HepG2 (cell line): ENCODE data around the gene VSNL1. TPM values are rescaled to one million over a fixed set of nuclear protein-coding genes. Genes with fewer than 3 reads are reported as not detected.

Experiments used
- ATAC-seq: fragments of 200-7000 bp; cut with Tn5 transposase; 3 replicates; pipeline ENCODE4 v1.9.1; 2020; ENCODE audit warnings: mild to moderate bottlenecking, moderate library complexity
- BruUV-seq: library from RNA; stranded (reverse); fragments of 400-500 nt; replicated peaks from 2 replicates; lab custom pipeline; 2021; lab: Mats Ljungman, UMichigan
- CTCF ChIA-PET: fragments of 300-600 bp; formaldehyde crosslinking; extraction: SDS; loops from one replicate; lab custom pipeline; 2021; ENCODE audit warnings: low total read pairs, inconsistent platforms, low intra/inter-chr PET ratio; lab: Yijun Ruan, JAX
- POLR2A ChIA-PET: fragments of 350-600 bp; sonication (Branson Sonifier 250); formaldehyde crosslinking; loops from one replicate; lab custom pipeline; 2020; ENCODE audit warnings: antibody characterized with exemption, inconsistent platforms; lab: Yijun Ruan, JAX
- DNase-seq: peaks from one replicate; pipeline ENCODE4 v3.0.0-alpha.2; 2015; ENCODE audit warnings: low spot score
- FAIRE-seq: peaks from 3 replicates; lab custom pipeline; 2011; peaks lifted over from hg19 to GRCh38; lab: Jason Lieb, UNC
- H2AFZ ChIP-seq: one replicate; pipeline ENCODE4 v1.6.1; 2011; ENCODE audit warnings: low read length, inconsistent platforms
- H3K27ac ChIP-seq: fragments of 300-600 bp; 3 replicates; pipeline ENCODE4 v1.8.0; 2011; ENCODE audit warnings: mixed run types, mild to moderate bottlenecking, mixed read lengths, low read length, inconsistent platforms; ENCODE audit not compliant: insufficient read depth; ENCODE audit errors: extremely low read length
- H3K27me3 ChIP-seq, 2 experiments: fragments of 200-600 bp in 1 of 2; 2 replicates in 1 of 2; 3 replicates in 1 of 2; pipeline versions ENCODE4 v1.6.0 to v1.8.0; 2011; ENCODE audit warnings: low read length in 2 of 2, mild to moderate bottlenecking in 2 of 2, moderate library complexity in 2 of 2, inconsistent platforms in 1 of 2; ENCODE audit not compliant: insufficient read depth in 2 of 2, control insufficient read depth in 1 of 2
- H3K36me3 ChIP-seq, 2 experiments: fragments of 200-600 bp in 1 of 2; replicated peaks in 1 of 2; 2 replicates in 1 of 2; 3 replicates in 1 of 2; pipeline versions ENCODE4 v1.5.1 to v1.8.0; 2011; ENCODE audit warnings: low read length in 2 of 2, inconsistent platforms in 1 of 2; ENCODE audit not compliant: insufficient read depth in 2 of 2, control insufficient read depth in 1 of 2
- H3K4me1 ChIP-seq: 2 replicates; pipeline ENCODE4 v1.5.1; 2012; ENCODE audit warnings: low read length, inconsistent platforms; ENCODE audit not compliant: insufficient read depth
- H3K4me2 ChIP-seq: 2 replicates; pipeline ENCODE4 v1.6.0; 2011; ENCODE audit warnings: low read depth, low read length, inconsistent platforms
- H3K4me3 ChIP-seq, 3 experiments: fragments of 200-600 bp in 1 of 3; sonication (generic), shearing (Covaris generic) in 1 of 3; replicated peaks in 1 of 3; 2 replicates each; pipeline ENCODE4 v1.5.1; 2011 to 2016; ENCODE audit warnings: low read length in 3 of 3, inconsistent platforms in 2 of 3, low read depth in 2 of 3, mild to moderate bottlenecking in 2 of 3, control low read depth in 1 of 3, mixed read lengths in 1 of 3; ENCODE audit not compliant: insufficient read depth in 1 of 3
- H3K79me2 ChIP-seq: one replicate; pipeline ENCODE4 v1.6.1; 2011; ENCODE audit warnings: low read length, inconsistent platforms; ENCODE audit not compliant: insufficient read depth
- H3K9ac ChIP-seq: 2 replicates; pipeline ENCODE4 v1.6.0; 2011; ENCODE audit warnings: mild to moderate bottlenecking, low read depth, low read length, inconsistent platforms; ENCODE audit not compliant: insufficient read depth
- H3K9me3 ChIP-seq: 2 replicates; pipeline ENCODE4 v1.5.1; 2012; ENCODE audit warnings: mild to moderate bottlenecking, low read length
- H4K20me1 ChIP-seq: 2 replicates; pipeline ENCODE4 v1.6.0; 2011; ENCODE audit warnings: inconsistent platforms, mild to moderate bottlenecking, low read length, moderate library complexity; ENCODE audit not compliant: insufficient read depth
- FOXA1 ChIP-seq, 2 experiments: fragments of 450-650 bp in 1 of 2; sonication (generic) in 1 of 2; formaldehyde crosslinking in 1 of 2; IDR thresholded peaks; 2 replicates each; pipeline versions ENCODE4 v1.4.0 to v1.6.1; 2016 to 2020; ENCODE audit warnings: missing genetic modification reagents in 1 of 2
- HNRNPLL ChIP-seq: fragments of 200-400 bp; formaldehyde crosslinking; IDR thresholded peaks from 2 replicates; pipeline ENCODE4 v1.6.1; 2017; ENCODE audit warnings: mild to moderate bottlenecking, low read depth, low read length; ENCODE audit not compliant: poor library complexity, severe bottlenecking
- MAFF ChIP-seq: IDR thresholded peaks from 2 replicates; pipeline ENCODE4 v1.6.1; 2011; ENCODE audit warnings: low read depth, low read length, improper control_type of control experiment
- MEIS2 ChIP-seq: sonication (generic); formaldehyde crosslinking; IDR thresholded peaks from 2 replicates; pipeline ENCODE4 v1.9.0; 2021; ENCODE audit warnings: mild to moderate bottlenecking, missing genetic modification reagents
- SCMH1 ChIP-seq: sonication (generic); formaldehyde crosslinking; IDR thresholded peaks from 2 replicates; pipeline ENCODE4 v1.9.0; 2021; ENCODE audit warnings: missing genetic modification reagents, mild to moderate bottlenecking, borderline replicate concordance
- ZNF547 ChIP-seq: sonication (generic); formaldehyde crosslinking; IDR thresholded peaks from 2 replicates; pipeline ENCODE4 v1.5.1; 2020; ENCODE audit warnings: mild to moderate bottlenecking, missing genetic modification reagents
- ZNF781 ChIP-seq: sonication (generic); formaldehyde crosslinking; IDR thresholded peaks from 2 replicates; pipeline ENCODE4 v1.5.1; 2020; ENCODE audit warnings: borderline replicate concordance, mild to moderate bottlenecking, missing genetic modification reagents; ENCODE audit errors: not compliant biosample characterization
- WGBS: methylation state at CpG from one replicate; pipeline ENCODE4 v1.1.6; 2017; ENCODE audit warnings: low lambda C conversion rate; 5-methylcytosine and 5-hydroxymethylcytosine counted together
- in situ Hi-C: cut with HindIII; loops from 2 replicates; pipeline ENCODE4 v1.10.0; 2017; ENCODE audit warnings: low pct_unique_long_range_greater_than_20kb; ENCODE audit not compliant: extremely low pct_ligation_motif_present
- intact Hi-C: fragments of 100-400 bp; cut with micrococcal nuclease; formaldehyde crosslinking; loops from one replicate; pipeline ENCODE4 v1.10.0; 2022; ENCODE audit not compliant: unreplicated experiment
- polyA plus RNA-seq, 8 experiments: library from polyadenylated mRNA; depleted of rRNA in 3 of 8; stranded (reverse) in 7 of 8; unstranded in 1 of 8; fragments of >200 nt; fragmentation: Illumina TruSeq in 4 of 8; extraction: Trizol in 4 of 8; gene quantifications; 2 replicates each; pipeline versions ENCODE4 v1.2.1 to v1.2.3, GENCODE V29; 2011 to 2016; ENCODE audit warnings: low read depth in 4 of 8, missing spikeins in 1 of 8, mixed read lengths in 1 of 8; ENCODE audit not compliant: insufficient read depth in 1 of 8
- total RNA-seq, 5 experiments: library from RNA; depleted of rRNA; stranded (reverse); fragments of >200 nt; fragmentation: Illumina TruSeq; extraction: Trizol; gene quantifications; 2 replicates each; pipeline ENCODE4 v1.2.3, GENCODE V29; 2016; ENCODE audit warnings: low read depth in 1 of 5
- TF ChIP-seq, protein P1 (sequence below): sonication (generic); formaldehyde crosslinking; IDR thresholded peaks from 2 replicates; pipeline ENCODE4 v1.4.0; 2020; ENCODE audit warnings: missing genetic modification reagents, borderline replicate concordance
- TF ChIP-seq, protein P2 (sequence below): sonication (generic); formaldehyde crosslinking; IDR thresholded peaks from 2 replicates; pipeline ENCODE4 v1.4.0; 2020; ENCODE audit warnings: low read depth, missing genetic modification reagents
- TF ChIP-seq, protein P3 (sequence below): sonication (generic); formaldehyde crosslinking; conservative IDR thresholded peaks from 2 replicates; pipeline ENCODE4 v1.8.1; 2023; ENCODE audit warnings: missing genetic modification reagents

VSNL1 gene
- total and polyA plus RNA-seq, 2 of the 13 experiments (the other 11 are each of a cell fraction or from before 2014, with no cell fraction given): 63.2 to 95.9 TPM

DNA sequence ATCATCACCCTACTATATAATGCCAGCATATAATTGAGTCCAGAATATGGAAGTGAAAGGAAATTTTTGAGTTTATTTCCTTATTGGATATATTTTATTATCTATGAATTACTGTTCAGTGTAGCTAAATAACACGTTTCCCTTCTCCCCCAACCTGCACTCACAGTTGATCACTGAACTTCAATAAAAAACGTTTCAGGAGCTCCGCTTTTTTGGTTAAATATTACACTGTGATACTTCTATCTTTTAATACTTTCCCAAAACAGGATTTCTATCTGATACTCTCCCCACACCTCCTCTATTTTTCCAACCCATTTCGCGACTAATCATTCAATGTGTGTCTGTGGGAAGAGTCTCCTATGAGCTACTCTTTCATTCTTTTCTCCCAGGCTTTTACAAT, 7.2 kb downstream of the VSNL1 start (continued):
- no peak for TF ChIP-seq FOXA1 (IDR thresholded peaks at IDR 0.05)
- TF ChIP-seq FOXA1 (CRISPR knock-in tag; IDR thresholded peaks at IDR 0.05): no peak
- TF ChIP-seq, protein P1, sequence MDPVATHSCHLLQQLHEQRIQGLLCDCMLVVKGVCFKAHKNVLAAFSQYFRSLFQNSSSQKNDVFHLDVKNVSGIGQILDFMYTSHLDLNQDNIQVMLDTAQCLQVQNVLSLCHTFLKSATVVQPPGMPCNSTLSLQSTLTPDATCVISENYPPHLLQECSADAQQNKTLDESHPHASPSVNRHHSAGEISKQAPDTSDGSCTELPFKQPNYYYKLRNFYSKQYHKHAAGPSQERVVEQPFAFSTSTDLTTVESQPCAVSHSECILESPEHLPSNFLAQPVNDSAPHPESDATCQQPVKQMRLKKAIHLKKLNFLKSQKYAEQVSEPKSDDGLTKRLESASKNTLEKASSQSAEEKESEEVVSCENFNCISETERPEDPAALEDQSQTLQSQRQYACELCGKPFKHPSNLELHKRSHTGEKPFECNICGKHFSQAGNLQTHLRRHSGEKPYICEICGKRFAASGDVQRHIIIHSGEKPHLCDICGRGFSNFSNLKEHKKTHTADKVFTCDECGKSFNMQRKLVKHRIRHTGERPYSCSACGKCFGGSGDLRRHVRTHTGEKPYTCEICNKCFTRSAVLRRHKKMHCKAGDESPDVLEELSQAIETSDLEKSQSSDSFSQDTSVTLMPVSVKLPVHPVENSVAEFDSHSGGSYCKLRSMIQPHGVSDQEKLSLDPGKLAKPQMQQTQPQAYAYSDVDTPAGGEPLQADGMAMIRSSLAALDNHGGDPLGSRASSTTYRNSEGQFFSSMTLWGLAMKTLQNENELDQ: no peak

DNA sequence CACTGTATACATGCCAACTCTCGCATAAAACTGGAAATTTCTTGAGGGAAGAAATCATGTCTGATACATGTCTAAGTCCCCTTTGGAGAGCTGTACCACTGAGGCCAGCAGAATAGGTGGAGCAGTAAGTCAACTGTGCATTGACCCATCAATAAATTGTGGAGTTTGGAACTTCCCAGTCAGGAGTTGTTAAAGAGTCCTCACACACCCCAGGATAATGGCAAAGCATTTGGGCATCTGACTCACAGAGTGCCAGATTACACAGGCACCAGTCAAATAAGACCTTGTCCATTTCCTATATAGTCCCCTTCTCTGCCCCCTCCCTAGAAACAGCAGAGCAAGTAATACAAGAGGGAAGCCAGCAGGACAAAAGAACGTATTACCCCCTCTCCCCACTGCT, 10.4 kb downstream of the VSNL1 start:
- Histone ChIP-seq H3K27me3 (no peaks in the 10 kb centered on the region), H3K4me1 (peaks cover 81% of the 10 kb centered on the region), H2AFZ (no peak overlapping the region), H3K9ac (no peak overlapping the region), H3K36me3 (peaks cover 7 to 9% of the 10 kb centered on the region in 2 experiments; a peak in 4 of 5 replicates), H3K27ac (peak overlapping the region; percentile 2), H3K9me3 (no peaks in the 10 kb centered on the region), H3K4me3 (no peak overlapping the region), H4K20me1 (no peaks in the 10 kb centered on the region), H3K4me2 (no peak overlapping the region), H3K79me2 (peaks cover 95% of the 10 kb centered on the region)
- 95% methylated on average over 2 of the region's 2 CpGs for WGBS
- FAIRE-seq (no peak), DNase-seq (no peak), ATAC-seq (no peak)
- in situ Hi-C loops (no loop called here), intact Hi-C loops (no loop called here)
- CTCF ChIA-PET: no interaction called here
- BruUV-seq: no TSS peak
- POLR2A ChIA-PET: interaction anchor here (4.0 kb wide), 1 partner anchor 12 kb away, joined by 19 read pairs; the partner anchor contains the start of gene VSNL1
- TF ChIP-seq, protein P2, sequence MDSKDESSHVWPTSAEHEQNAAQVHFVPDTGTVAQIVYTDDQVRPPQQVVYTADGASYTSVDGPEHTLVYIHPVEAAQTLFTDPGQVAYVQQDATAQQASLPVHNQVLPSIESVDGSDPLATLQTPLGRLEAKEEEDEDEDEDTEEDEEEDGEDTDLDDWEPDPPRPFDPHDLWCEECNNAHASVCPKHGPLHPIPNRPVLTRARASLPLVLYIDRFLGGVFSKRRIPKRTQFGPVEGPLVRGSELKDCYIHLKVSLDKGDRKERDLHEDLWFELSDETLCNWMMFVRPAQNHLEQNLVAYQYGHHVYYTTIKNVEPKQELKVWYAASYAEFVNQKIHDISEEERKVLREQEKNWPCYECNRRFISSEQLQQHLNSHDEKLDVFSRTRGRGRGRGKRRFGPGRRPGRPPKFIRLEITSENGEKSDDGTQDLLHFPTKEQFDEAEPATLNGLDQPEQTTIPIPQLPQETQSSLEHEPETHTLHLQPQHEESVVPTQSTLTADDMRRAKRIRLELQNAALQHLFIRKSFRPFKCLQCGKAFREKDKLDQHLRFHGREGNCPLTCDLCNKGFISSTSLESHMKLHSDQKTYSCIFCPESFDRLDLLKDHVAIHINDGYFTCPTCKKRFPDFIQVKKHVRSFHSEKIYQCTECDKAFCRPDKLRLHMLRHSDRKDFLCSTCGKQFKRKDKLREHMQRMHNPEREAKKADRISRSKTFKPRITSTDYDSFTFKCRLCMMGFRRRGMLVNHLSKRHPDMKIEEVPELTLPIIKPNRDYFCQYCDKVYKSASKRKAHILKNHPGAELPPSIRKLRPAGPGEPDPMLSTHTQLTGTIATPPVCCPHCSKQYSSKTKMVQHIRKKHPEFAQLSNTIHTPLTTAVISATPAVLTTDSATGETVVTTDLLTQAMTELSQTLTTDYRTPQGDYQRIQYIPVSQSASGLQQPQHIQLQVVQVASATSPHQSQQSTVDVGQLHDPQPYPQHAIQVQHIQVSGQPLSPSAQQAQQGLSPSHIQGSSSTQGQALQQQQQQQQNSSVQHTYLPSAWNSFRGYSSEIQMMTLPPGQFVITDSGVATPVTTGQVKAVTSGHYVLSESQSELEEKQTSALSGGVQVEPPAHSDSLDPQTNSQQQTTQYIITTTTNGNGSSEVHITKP (CRISPR knock-in tag): no peak
- TF ChIP-seq ZNF547 (CRISPR knock-in tag) (no peak), MAFF (no peak), MEIS2 (CRISPR knock-in tag) (no peak), SCMH1 (no peak), HNRNPLL (no peak), ZNF781 (no peak)
- TF ChIP-seq, protein P3, sequence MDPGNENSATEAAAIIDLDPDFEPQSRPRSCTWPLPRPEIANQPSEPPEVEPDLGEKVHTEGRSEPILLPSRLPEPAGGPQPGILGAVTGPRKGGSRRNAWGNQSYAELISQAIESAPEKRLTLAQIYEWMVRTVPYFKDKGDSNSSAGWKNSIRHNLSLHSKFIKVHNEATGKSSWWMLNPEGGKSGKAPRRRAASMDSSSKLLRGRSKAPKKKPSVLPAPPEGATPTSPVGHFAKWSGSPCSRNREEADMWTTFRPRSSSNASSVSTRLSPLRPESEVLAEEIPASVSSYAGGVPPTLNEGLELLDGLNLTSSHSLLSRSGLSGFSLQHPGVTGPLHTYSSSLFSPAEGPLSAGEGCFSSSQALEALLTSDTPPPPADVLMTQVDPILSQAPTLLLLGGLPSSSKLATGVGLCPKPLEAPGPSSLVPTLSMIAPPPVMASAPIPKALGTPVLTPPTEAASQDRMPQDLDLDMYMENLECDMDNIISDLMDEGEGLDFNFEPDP (CRISPR knock-in tag): 0 out of 2 replicates have a peak, but pooled peaks have one; percentile 82
